Measurements from ENCODE around the gene ZNF543.
"Not testable (repeated sequence)": the region's sequence is repeated elsewhere in the genome, so short reads cannot be mapped to it uniquely, and the experiment has no call there.

Gene ZNF543

GRCh38 chr19:57320180-57321084 lies at the start of gene ZNF543:
ZNF543 (plus strand) TSS chr19:57320472; CDS start chr19:57320854, 382 bp downstream.
- peak; percentile 97 for DNase-seq (ENCODE audit: low spot score)

GRCh38 chr19:57271280-57271679 lies 49.0 kb upstream of the ZNF543 start:
- no peak for DNase-seq (ENCODE audit: low spot score)

GRCh38 chr19:57273014-57273413 lies 47.3 kb upstream of the ZNF543 start:
- no peak for DNase-seq (ENCODE audit: low spot score)

- no peak for DNase-seq (ENCODE audit: low spot score)
Observed at GRCh38 chr19:57276430-57276829, 43.8 kb upstream of the ZNF543 start.

- not testable (repeated sequence) for DNase-seq (ENCODE audit: low spot score)
Observed at GRCh38 chr19:57278481-57278880, 41.8 kb upstream of the ZNF543 start.

GRCh38 chr19:57279418-57280164 lies 40.7 kb upstream of the ZNF543 start:
- peak; percentile 95 for DNase-seq (ENCODE audit: low spot score)

GRCh38 chr19:57280165-57280961 lies 39.9 kb upstream of the ZNF543 start, which contains the start of gene ZNF460:
ZNF460 (plus strand) TSS chr19:57280485; CDS start chr19:57280807, 322 bp downstream.
- DNase-seq (ENCODE audit: low spot score): peak; percentile 98

GRCh38 chr19:57280962-57281400 lies 39.3 kb upstream of the ZNF543 start:
- peak; percentile 55 for DNase-seq (ENCODE audit: low spot score)

GRCh38 chr19:57282011-57282643 lies 38.1 kb upstream of the ZNF543 start:
- DNase-seq (ENCODE audit: low spot score): peak; percentile 14

GRCh38 chr19:57288373-57288772 lies 31.9 kb upstream of the ZNF543 start:
- no peak for DNase-seq (ENCODE audit: low spot score)

GRCh38 chr19:57290970-57291369 lies 29.3 kb upstream of the ZNF543 start:
- no peak for DNase-seq (ENCODE audit: low spot score)

- DNase-seq (ENCODE audit: low spot score): no peak
Observed at GRCh38 chr19:57292547-57292946, 27.7 kb upstream of the ZNF543 start.

GRCh38 chr19:57293719-57294118 lies 26.6 kb upstream of the ZNF543 start:
- no peak for DNase-seq (ENCODE audit: low spot score)

- no peak for DNase-seq (ENCODE audit: low spot score)
Observed at GRCh38 chr19:57302020-57302465, 18.2 kb upstream of the ZNF543 start.

GRCh38 chr19:57302727-57303401 lies 17.4 kb upstream of the ZNF543 start:
- no peak for DNase-seq (ENCODE audit: low spot score)

- no peak for DNase-seq (ENCODE audit: low spot score)
Observed at GRCh38 chr19:57305056-57305455, 15.2 kb upstream of the ZNF543 start.

- DNase-seq (ENCODE audit: low spot score): no peak
Observed at GRCh38 chr19:57308514-57308913, 11.8 kb upstream of the ZNF543 start.

GRCh38 chr19:57310792-57311191 lies 9.5 kb upstream of the ZNF543 start:
- DNase-seq (ENCODE audit: low spot score): no peak

GRCh38 chr19:57314146-57314545 lies 6.1 kb upstream of the ZNF543 start:
- DNase-seq (ENCODE audit: low spot score): no peak

GRCh38 chr19:57317503-57317902 lies 2.8 kb upstream of the ZNF543 start:
- no peak for DNase-seq (ENCODE audit: low spot score)

GRCh38 chr19:57319869-57320179 lies 448 bp upstream of the ZNF543 start:
- no peak for DNase-seq (ENCODE audit: low spot score)
